GM21737 (cell line): ENCODE measurements around the gene RECK.
"Not testable (repeated sequence)": the region's sequence is repeated elsewhere in the genome, so short reads cannot be mapped to it uniquely, and the experiment has no call there.

Source experiments
- ATAC-seq: cut with Tn5 transposase; IDR thresholded peaks from one replicate; pipeline ENCODE4 v1.9.1; 2021; ENCODE audit warnings: mild to moderate bottlenecking, moderate library complexity; ENCODE audit not compliant: unreplicated experiment

The RECK gene

GRCh38 chr9:36036780-36037548 is at the start of gene RECK:
RECK (plus strand) TSS chr9:36036913; CDS start chr9:36036999, 86 bp downstream.
- ATAC-seq, result peak; percentile 79

GRCh38 chr9:35990155-35990554 is 46.6 kb upstream of the RECK start:
- no peak for ATAC-seq

- not testable (repeated sequence) for ATAC-seq
Observed at GRCh38 chr9:35993136-35993535, 43.6 kb upstream of the RECK start.

- ATAC-seq, result no peak
Observed at GRCh38 chr9:35993976-35994720, 42.6 kb upstream of the RECK start.

- no peak for ATAC-seq
Observed at GRCh38 chr9:35994959-35995358, 41.8 kb upstream of the RECK start.

GRCh38 chr9:35996358-35996970 is 40.2 kb upstream of the RECK start:
- ATAC-seq, result no peak

- not testable (repeated sequence) for ATAC-seq
Observed at GRCh38 chr9:35997016-35997415, 39.7 kb upstream of the RECK start.

GRCh38 chr9:35998333-35998732 is 38.4 kb upstream of the RECK start:
- ATAC-seq, result no peak

- no peak for ATAC-seq
Observed at GRCh38 chr9:36005891-36006290, 30.8 kb upstream of the RECK start.

GRCh38 chr9:36006549-36007315 is 30.0 kb upstream of the RECK start:
- no peak for ATAC-seq

GRCh38 chr9:36007316-36007708 is 29.4 kb upstream of the RECK start:
- ATAC-seq, result no peak

- no peak for ATAC-seq
Observed at GRCh38 chr9:36007852-36008251, 28.9 kb upstream of the RECK start.

GRCh38 chr9:36008774-36009300 is 27.9 kb upstream of the RECK start:
- ATAC-seq, result peak; percentile 54

- ATAC-seq, result no peak
Observed at GRCh38 chr9:36011379-36011778, 25.3 kb upstream of the RECK start.

GRCh38 chr9:36017278-36017677 is 19.4 kb upstream of the RECK start:
- no peak for ATAC-seq

- no peak for ATAC-seq
Observed at GRCh38 chr9:36018129-36018528, 18.6 kb upstream of the RECK start.

GRCh38 chr9:36018891-36019720 is 17.6 kb upstream of the RECK start:
- ATAC-seq, result no peak

GRCh38 chr9:36021968-36022367 is 14.7 kb upstream of the RECK start:
- no peak for ATAC-seq

GRCh38 chr9:36023260-36024048 is 13.3 kb upstream of the RECK start:
- ATAC-seq, result no peak
